Fibroblast of the aortic adventitia (primary cell): Measurements from ENCODE around the gene CDC42BPB. TPM values are rescaled to one million over a fixed set of nuclear protein-coding genes. Genes with fewer than 3 reads are reported as not detected.

Source experiments
- DNase-seq: peaks from one replicate; pipeline ENCODE4 v3.0.0-alpha.2; 2010; ENCODE audit warnings: low read depth
- H3K4me3 ChIP-seq: 2 replicates; pipeline ENCODE4 v1.5.1; 2011; ENCODE audit warnings: low read depth, mild to moderate bottlenecking, control low read depth, low read length, moderate library complexity
- total RNA-seq: library from RNA; depleted of rRNA; stranded (reverse); fragments of >200 nt; gene quantifications from 2 replicates; pipeline ENCODE4 v1.2.3, GENCODE V29; 2012; ENCODE audit warnings: low replicate concordance
- TF ChIP-seq, protein P1 (sequence below): IDR thresholded peaks from 2 replicates; pipeline ENCODE4 v1.5.1; 2011; ENCODE audit warnings: mild to moderate bottlenecking, low read length, control low read depth, inconsistent platforms; ENCODE audit not compliant: insufficient read depth

Gene CDC42BPB
- total RNA-seq, 1 donor = 78.4 TPM

- no peak overlapping the region for H3K4me3 ChIP-seq
- peak; percentile 28 for DNase-seq
- TF ChIP-seq, protein P1, sequence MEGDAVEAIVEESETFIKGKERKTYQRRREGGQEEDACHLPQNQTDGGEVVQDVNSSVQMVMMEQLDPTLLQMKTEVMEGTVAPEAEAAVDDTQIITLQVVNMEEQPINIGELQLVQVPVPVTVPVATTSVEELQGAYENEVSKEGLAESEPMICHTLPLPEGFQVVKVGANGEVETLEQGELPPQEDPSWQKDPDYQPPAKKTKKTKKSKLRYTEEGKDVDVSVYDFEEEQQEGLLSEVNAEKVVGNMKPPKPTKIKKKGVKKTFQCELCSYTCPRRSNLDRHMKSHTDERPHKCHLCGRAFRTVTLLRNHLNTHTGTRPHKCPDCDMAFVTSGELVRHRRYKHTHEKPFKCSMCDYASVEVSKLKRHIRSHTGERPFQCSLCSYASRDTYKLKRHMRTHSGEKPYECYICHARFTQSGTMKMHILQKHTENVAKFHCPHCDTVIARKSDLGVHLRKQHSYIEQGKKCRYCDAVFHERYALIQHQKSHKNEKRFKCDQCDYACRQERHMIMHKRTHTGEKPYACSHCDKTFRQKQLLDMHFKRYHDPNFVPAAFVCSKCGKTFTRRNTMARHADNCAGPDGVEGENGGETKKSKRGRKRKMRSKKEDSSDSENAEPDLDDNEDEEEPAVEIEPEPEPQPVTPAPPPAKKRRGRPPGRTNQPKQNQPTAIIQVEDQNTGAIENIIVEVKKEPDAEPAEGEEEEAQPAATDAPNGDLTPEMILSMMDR = no peak
Observed at GRCh38 chr14:102993523-102993922, 63.8 kb downstream of the CDC42BPB start.

DNA sequence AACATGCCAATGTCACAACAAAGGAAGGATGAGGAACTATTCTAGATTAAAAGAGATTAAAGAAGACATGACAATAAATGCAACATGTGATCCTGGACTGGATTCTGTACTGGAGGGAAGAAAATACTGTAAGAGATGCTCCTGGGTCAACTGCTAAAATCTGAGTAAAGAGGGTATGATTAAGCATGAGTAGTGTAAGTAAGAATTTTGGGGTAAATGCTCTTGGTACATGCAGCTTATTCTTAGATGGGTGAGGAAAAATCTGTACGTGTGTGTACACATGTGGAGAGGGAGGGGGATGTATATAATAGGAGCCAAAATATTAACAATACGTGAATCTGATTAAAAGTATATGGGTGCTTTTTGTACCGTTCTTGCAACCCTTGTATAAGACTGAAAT lies 66.0 kb downstream of the CDC42BPB start:
- H3K4me3 ChIP-seq = no peak overlapping the region
- DNase-seq = no peak
- TF ChIP-seq, protein P1 = no peak

- TF ChIP-seq, protein P1 = no peak
- peak; percentile 28 for DNase-seq
- H3K4me3 ChIP-seq = no peak overlapping the region
Observed at GRCh38 chr14:102988054-102988453, 69.3 kb downstream of the CDC42BPB start.

DNA sequence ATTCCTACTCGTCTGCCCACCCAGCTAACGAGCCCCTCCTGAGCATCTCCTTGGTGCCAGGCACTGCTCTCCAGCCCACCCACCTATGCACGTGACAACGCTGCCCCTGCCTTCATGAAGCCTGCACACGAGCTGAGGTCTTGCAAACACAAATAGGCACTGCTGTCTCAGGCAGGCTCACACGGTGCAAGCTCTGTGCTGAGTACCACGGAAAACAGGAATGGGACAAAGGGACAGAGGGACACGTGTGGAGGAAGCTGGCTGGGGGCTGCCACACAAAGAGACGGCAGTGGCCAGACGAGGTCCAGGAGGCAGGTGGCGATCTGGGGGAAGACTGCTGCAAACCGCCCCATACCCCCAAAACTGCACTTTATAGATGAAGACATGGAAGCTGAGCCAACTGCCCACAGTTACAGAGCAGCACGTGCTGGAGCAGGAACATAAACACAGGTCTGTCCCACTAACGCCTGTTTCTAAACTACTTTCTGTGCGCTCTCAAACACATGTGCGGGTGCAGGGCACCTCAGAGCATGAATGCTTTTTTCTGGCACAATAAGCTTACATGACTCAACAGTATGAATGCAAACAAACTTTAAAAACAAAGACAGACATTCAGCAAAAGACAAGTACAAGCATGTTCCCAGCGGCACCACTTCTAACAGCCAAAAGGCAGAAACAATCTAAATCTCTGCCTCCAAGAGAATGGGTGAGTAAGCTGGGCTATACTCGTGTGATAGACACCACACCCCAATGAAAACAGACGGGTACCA lies 70.4 kb downstream of the CDC42BPB start:
- DNase-seq = peak; percentile 74
- TF ChIP-seq, protein P1 = no peak
- H3K4me3 ChIP-seq = no peak overlapping the region

DNA sequence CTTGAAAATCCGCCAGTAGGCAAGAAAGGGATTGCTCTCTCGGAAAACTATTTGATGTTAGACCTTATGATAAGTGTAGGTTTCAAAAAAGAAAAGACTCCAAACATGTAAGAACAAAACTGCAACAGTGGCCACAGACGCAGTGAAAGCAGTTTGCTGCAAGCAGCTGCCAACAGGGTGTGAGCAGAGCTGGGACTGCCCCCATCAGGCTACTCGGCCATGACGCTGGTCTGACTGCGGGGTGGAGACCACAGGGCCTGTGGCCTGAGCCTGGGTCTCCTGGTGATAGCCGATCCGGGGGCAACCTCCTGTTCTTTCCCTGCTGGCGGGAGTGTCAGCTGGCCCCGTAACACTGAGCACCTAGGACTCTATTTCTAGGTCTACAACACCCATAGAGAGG lies 71.7 kb downstream of the CDC42BPB start:
- TF ChIP-seq, protein P1 = no peak
- no peak overlapping the region for H3K4me3 ChIP-seq
- DNase-seq = peak; percentile 45

DNA sequence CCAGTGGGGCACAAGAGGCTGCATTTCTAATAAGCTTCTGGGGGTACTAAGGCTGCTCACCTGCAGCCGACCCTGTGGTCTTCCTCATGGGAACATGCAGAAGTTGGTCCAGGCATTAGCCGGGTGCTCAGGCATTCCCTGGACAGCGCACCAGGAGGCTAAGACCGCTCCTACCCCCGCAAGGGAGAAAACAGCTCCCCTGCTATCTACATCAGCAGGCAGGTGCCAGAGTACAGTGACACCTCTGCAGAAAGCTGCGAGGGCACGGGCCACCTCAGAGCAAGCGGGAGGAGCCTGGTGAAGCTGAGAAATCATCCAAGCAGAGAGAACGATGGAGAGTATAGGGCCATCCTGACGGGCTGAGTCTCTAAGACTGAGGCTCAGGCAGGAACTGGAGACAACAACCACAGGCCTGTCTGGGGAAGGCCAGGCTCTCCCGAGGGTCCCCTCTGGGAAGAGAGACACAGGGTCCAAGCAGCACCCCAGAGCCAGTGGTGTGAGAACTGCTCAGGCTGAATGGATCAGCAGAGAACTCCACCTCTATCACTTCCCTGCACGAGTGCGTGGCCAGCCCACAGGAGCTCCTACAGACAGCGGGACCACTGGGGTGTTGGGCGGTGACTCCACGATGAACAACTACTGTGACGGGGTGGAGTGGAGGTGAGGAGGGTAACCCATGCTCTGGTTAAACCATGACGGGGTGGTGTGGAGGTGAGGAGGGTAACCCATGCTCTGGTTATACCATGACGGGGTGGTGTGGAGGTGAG lies 72.8 kb downstream of the CDC42BPB start:
- TF ChIP-seq, protein P1 = no peak
- DNase-seq = no peak

More for the DNA sequence above, 72.8 kb downstream of the CDC42BPB start:
- H3K4me3 ChIP-seq = no peak overlapping the region
